ENCODE measurements around the gene PHB1. TPM values are rescaled to one million over a fixed set of nuclear protein-coding genes. Genes with fewer than 3 reads are reported as not detected.
"Not testable (repeated sequence)": the region's sequence is repeated elsewhere in the genome, so short reads cannot be mapped to it uniquely, and the experiment has no call there.

The PHB1 gene
- total and polyA plus RNA-seq, 3 experiments from 2014 or later, result 164 to 450 (median 440) TPM

DNA sequence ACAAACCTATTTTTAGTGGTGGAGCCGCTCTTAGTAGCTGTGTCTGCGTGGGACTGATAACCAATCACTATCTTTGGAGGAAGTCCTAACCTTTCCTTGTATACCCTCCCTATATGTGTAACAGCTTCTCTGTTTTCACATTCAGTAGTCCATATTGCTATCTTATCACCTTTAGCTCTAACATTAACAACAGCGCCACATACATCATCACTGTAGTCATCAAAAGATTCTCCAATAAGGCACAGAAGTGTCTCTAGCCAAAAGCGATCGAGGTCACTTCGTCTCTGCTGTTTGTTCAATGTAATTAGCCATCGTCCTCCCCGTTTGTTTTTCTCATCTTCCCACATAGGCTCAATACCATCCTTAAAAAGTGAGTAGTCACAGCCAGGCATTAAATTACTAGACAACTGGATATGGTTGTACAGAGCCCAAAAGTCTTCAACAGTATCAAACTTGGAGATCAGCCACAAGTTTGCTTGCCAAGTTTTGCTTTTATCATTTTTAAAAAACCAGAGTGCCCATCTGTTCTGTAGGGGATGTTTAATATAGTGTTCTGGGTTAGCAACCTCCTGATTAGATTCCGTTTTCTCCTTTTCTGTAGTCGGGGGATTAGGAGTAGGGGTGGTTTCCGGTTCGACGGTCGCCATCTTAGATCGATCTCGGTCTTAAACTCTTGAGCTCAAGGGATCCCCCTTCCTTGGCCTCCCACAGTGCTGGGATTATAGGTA lies 9.8 kb upstream of the PHB1 start:
- DNase-seq; H3K4me3 ChIP-seq (ENCODE audit: low read length); H3K9me3 ChIP-seq (ENCODE audit: low read length); POLR2A ChIA-PET; H3K4me1 ChIP-seq (ENCODE audit: insufficient read depth, low read length); H3K36me3 Mint-ChIP-seq; H3K36me3 ChIP-seq (ENCODE audit: insufficient read depth, low read length); H3K4me1 Mint-ChIP-seq; H3K27ac ChIP-seq (ENCODE audit: low read depth, low read length); H3K27ac Mint-ChIP-seq; H3K27me3 ChIP-seq (ENCODE audit: insufficient read depth, low read length, poor library complexity, severe bottlenecking); H3K4me3 Mint-ChIP-seq: not testable (repeated sequence)
- Mint-ChIP-seq H3K27me3 (peaks cover 20 to 39% of the 10 kb centered on the region in 2 donors), H3K9me3 (peaks cover 7 to 14% (median 10%) of the 10 kb centered on the region in 5 donors)
- CTCF ChIA-PET, result interaction anchor here (1.5 kb wide), 1 partner anchor 11 kb away, joined by 3 read pairs; no protein-coding TSS in a partner anchor

DNA sequence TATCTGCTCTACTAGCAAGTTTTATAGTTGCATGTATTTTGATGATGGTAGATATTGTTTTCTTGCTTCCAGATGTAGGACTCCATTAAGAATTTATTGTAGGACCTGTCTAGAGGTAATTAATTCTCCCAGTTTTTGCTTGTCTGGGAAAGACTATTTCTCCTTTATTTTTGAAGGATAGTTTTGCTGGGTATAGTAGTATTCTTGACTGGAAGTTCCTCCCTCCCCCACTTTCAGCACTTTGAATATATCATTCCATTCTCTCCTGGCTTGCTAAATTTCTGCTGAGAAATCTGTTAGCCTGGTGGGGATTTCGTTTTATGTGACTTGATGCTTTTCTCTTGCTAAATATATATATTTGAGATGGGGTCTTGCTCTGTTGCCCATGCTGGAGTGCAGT lies 8.0 kb upstream of the PHB1 start:
- Histone ChIP-seq H3K36me3 (ENCODE audit: insufficient read depth, low read length) (no peaks in the 10 kb centered on the region), H3K27ac (ENCODE audit: low read depth, low read length) (no peak overlapping the region), H3K4me3 (ENCODE audit: low read length) (no peak overlapping the region), H3K27me3 (ENCODE audit: insufficient read depth, low read length, poor library complexity, severe bottlenecking) (no peaks in the 10 kb centered on the region), H3K9me3 (ENCODE audit: low read length) (no peaks in the 10 kb centered on the region), H3K4me1 (ENCODE audit: insufficient read depth, low read length) (no peaks in the 10 kb centered on the region)
- H3K4me3 Mint-ChIP-seq, result no peak overlapping the region
- H3K36me3 Mint-ChIP-seq, result peaks cover 0 to 4% (median 0%) of the 10 kb centered on the region in 3 donors
- no peak for DNase-seq
- POLR2A ChIA-PET, result no interaction called here
- no peaks in the 10 kb centered on the region for H3K4me1 Mint-ChIP-seq
- peaks cover 18 to 30% of the 10 kb centered on the region in 2 donors for H3K27me3 Mint-ChIP-seq
- H3K27ac Mint-ChIP-seq, result no peak overlapping the region
- H3K9me3 Mint-ChIP-seq, result peaks cover 7 to 14% (median 10%) of the 10 kb centered on the region in 5 donors
- CTCF ChIA-PET, result no interaction called here

DNA sequence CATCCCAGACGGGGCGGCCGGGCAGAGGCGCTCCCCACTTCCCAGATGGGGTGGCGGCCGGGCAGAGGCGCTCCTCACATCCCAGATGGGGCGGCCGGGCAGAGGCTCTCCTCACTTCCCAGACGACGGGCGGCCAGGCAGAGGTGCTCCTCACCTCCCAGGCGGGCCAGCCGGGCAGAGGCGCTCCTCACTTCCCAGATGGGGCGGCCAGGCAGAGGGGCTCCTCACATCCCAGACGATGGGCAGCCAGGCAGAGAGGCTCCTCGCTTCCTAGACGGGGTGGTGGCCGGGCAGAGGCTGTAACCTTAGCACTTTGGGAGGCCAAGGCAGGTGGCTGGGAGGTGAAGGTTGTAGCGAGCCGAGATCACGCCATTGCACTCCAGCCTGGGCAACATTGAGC lies 5.1 kb upstream of the PHB1 start:
- H3K4me3 Mint-ChIP-seq; H3K4me1 ChIP-seq (ENCODE audit: insufficient read depth, low read length); H3K27ac ChIP-seq (ENCODE audit: low read depth, low read length); CTCF ChIA-PET; POLR2A ChIA-PET; H3K27me3 ChIP-seq (ENCODE audit: insufficient read depth, low read length, poor library complexity, severe bottlenecking); DNase-seq; H3K9me3 ChIP-seq (ENCODE audit: low read length); H3K36me3 Mint-ChIP-seq; H3K4me3 ChIP-seq (ENCODE audit: low read length); H3K36me3 ChIP-seq (ENCODE audit: insufficient read depth, low read length); H3K27ac Mint-ChIP-seq: not testable (repeated sequence)
- Mint-ChIP-seq H3K4me1 (peaks cover 5 to 16% (median 8%) of the 10 kb centered on the region in 3 donors), H3K9me3 (peaks cover 7 to 14% (median 10%) of the 10 kb centered on the region in 5 donors), H3K27me3 (peaks cover 9 to 16% of the 10 kb centered on the region in 2 donors)

- H3K27ac ChIP-seq (ENCODE audit: low read depth, low read length); H3K36me3 Mint-ChIP-seq; H3K36me3 ChIP-seq (ENCODE audit: insufficient read depth, low read length); H3K4me3 ChIP-seq (ENCODE audit: low read length); H3K27me3 ChIP-seq (ENCODE audit: insufficient read depth, low read length, poor library complexity, severe bottlenecking); DNase-seq; POLR2A ChIA-PET; H3K4me1 ChIP-seq (ENCODE audit: insufficient read depth, low read length); H3K27ac Mint-ChIP-seq; CTCF ChIA-PET; H3K4me3 Mint-ChIP-seq; H3K9me3 ChIP-seq (ENCODE audit: low read length): not testable (repeated sequence)
- Mint-ChIP-seq H3K27me3 (peaks cover 9 to 10% of the 10 kb centered on the region in 2 donors), H3K9me3 (peaks cover 7 to 14% (median 10%) of the 10 kb centered on the region in 5 donors), H3K4me1 (peaks cover 12 to 23% (median 13%) of the 10 kb centered on the region in 3 donors)
Measured at GRCh38 chr17:49418754-49419740, 4.4 kb upstream of the PHB1 start.

GRCh38 chr17:49414271-49414621 lies 436 bp downstream of the PHB1 start:
- H3K9me3 Mint-ChIP-seq, result no peaks in the 10 kb centered on the region
- peak overlapping the region; percentile 90 to 99 (median 94) for H3K4me3 Mint-ChIP-seq
- Histone ChIP-seq H3K4me1 (ENCODE audit: insufficient read depth, low read length) (peaks cover 8% of the 10 kb centered on the region), H3K36me3 (ENCODE audit: insufficient read depth, low read length) (peaks cover 28% of the 10 kb centered on the region), H3K27me3 (ENCODE audit: insufficient read depth, low read length, poor library complexity, severe bottlenecking) (no peaks in the 10 kb centered on the region), H3K4me3 (ENCODE audit: low read length) (peak overlapping the region; percentile 91), H3K27ac (ENCODE audit: low read depth, low read length) (peak overlapping the region; percentile 60), H3K9me3 (ENCODE audit: low read length) (no peaks in the 10 kb centered on the region)
- no peaks in the 10 kb centered on the region for H3K27me3 Mint-ChIP-seq
- DNase-seq, result no peak
- POLR2A ChIA-PET, result interaction anchor here (0.6 kb wide), 2 partner anchors 18 to 48 kb away, joined by 3 to 4 read pairs; no protein-coding TSS in a partner anchor
- H3K4me1 Mint-ChIP-seq, result peaks cover 18 to 39% (median 19%) of the 10 kb centered on the region in 3 donors
- CTCF ChIA-PET, result interaction anchor here (0.7 to 1.6 kb wide), 3 partner anchors 15 to 142 kb away, joined by 3 to 5 read pairs (median 4); no protein-coding TSS in a partner anchor
- H3K27ac Mint-ChIP-seq, result peak overlapping the region; percentile 30 to 97 (median 94)
- peaks cover 7 to 42% (median 16%) of the 10 kb centered on the region in 3 donors for H3K36me3 Mint-ChIP-seq

GRCh38 chr17:49409066-49409465 lies 5.6 kb downstream of the PHB1 start:
- Histone ChIP-seq H3K4me3 (ENCODE audit: low read length) (no peak overlapping the region), H3K27ac (ENCODE audit: low read depth, low read length) (no peak overlapping the region), H3K9me3 (ENCODE audit: low read length) (no peaks in the 10 kb centered on the region), H3K4me1 (ENCODE audit: insufficient read depth, low read length) (peaks cover 29% of the 10 kb centered on the region), H3K36me3 (ENCODE audit: insufficient read depth, low read length) (peaks cover 70% of the 10 kb centered on the region), H3K27me3 (ENCODE audit: insufficient read depth, low read length, poor library complexity, severe bottlenecking) (no peaks in the 10 kb centered on the region)
- Mint-ChIP-seq H3K4me3 (peak overlapping the region in 1 of 7 donors; percentile 18), H3K9me3 (no peaks in the 10 kb centered on the region), H3K27ac (peak overlapping the region in 1 of 8 donors; percentile 83), H3K36me3 (peaks cover 22 to 89% (median 40%) of the 10 kb centered on the region in 3 donors), H3K27me3 (peaks cover 0 to 2% of the 10 kb centered on the region in 2 donors), H3K4me1 (peaks cover 30 to 47% (median 32%) of the 10 kb centered on the region in 3 donors)
- POLR2A ChIA-PET, result no interaction called here
- CTCF ChIA-PET, result interaction anchor here (1.3 to 9.0 kb wide), 7 partner anchors 12 to 147 kb away, joined by 3 to 85 read pairs (median 7); partner anchors contain the start of gene NGFR
- DNase-seq, result no peak

DNA sequence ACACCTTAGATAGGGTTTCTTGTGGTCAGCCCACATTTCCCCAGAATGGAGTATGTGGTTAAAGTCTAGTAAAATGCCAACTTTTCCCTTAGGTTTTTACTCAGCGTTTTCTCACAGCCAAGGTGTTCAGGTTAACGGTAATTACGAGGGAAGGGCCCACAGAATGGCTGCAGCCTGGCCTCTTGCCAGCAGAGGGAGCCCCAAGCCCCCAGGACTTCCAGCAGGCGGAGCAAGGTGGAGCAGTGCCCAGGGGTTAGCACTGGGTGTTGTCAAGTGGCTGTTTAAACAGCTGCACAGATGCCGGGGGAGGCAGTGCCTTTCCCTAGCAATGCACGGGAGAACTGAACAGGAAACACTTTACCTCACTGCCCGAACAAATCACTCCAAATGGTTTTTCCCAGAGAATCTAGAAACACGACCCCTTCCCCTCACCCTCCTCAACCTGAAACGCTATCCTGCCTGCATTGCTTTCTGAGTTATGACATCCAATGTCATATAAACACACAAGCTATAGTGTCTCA lies 6.6 kb downstream of the PHB1 start:
- H3K4me3 ChIP-seq (ENCODE audit: low read length), result no peak overlapping the region
- ChIA-PET POLR2A (no interaction called here), CTCF (interaction anchor here (0.8 to 9.0 kb wide), 15 partner anchors 11 to 216 kb away, joined by 3 to 85 read pairs (median 5); partner anchors contain the start of gene NGFR)
- peak; percentile 72 to 87 (median 77) for DNase-seq
- Mint-ChIP-seq H3K27me3 (peaks cover 0 to 2% of the 10 kb centered on the region in 2 donors), H3K36me3 (peaks cover 22 to 94% (median 42%) of the 10 kb centered on the region in 3 donors), H3K9me3 (no peaks in the 10 kb centered on the region), H3K4me1 (peaks cover 30 to 49% (median 38%) of the 10 kb centered on the region in 3 donors), H3K4me3 (peak overlapping the region in 4 of 7 donors; percentile 17 to 63 (median 25)), H3K27ac (peak overlapping the region; percentile 46 to 86 (median 58))
- H3K27ac ChIP-seq (ENCODE audit: low read depth, low read length), result no peak overlapping the region
- peaks cover 29% of the 10 kb centered on the region for H3K4me1 ChIP-seq (ENCODE audit: insufficient read depth, low read length)
- H3K27me3 ChIP-seq (ENCODE audit: insufficient read depth, low read length, poor library complexity, severe bottlenecking), result no peaks in the 10 kb centered on the region
- H3K36me3 ChIP-seq (ENCODE audit: insufficient read depth, low read length), result peaks cover 72% of the 10 kb centered on the region
- H3K9me3 ChIP-seq (ENCODE audit: low read length), result no peaks in the 10 kb centered on the region
